ENCODE results near the gene C10orf71.

C10orf71 gene, protein sequence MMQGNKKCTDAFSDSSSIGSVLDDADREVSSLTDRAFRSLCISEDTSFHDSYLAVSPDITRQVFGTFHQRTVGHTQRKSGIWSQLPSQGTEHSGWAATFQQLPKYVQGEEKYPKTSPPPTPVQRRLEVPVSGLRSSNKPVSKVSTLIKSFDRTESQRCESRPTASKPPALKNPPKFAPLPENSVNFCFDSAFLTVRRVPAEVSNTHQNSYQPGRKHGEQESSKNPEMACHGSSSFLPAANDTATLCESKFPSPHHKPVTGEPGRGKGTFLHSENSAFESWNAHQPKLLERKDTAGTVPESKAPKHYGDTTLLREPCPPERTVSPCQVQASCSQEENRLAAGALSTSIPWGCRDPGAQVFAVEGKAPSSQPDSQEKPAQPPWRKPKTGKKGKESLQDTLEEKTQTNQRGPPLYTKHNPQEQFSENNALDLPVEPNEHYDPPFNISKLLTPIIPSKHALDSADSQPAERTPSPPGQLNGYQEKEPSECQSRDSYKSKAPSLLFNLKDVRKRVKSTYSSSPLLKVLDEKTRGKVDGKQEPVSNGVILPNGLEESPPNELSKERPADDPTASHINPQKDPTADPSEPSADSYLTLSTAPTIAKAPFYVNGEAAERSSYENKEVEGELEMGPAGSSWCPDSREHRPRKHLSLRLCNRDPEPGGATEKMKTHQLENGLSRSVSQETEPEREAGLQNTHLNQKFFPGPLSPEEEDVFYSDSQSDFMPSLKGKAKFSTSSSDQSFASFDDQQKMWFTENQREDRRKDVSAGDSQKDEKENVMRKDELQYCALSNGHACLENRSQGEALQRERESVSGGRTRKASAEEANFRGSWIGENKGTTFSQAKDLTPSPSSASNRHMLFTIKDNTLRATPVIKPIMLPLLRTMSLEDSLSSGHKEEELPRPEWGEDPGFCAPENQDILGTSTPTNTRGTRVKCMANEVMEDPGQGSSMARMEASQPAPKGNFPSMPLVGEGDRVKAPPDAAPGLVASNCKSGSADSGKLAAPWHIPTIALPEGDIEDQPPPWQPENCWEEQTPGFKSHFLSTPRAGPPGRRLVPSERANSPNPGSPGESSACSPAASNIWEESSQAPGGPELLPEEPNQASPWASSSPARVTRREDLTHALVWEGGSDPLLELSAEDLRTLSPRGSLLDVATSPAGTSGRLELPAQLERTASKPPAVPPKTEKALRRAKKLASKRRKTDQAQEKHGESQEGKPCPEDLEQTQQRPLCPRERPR (N-terminal part only)

GRCh38 chr10:49298983-49299815, at the start of gene C10orf71:
Gene C10orf71 (plus strand): TSS chr10:49299170. CDS start chr10:49322546, 23,376 bp downstream.
- DNase-seq: peak; percentile 12

DNA sequence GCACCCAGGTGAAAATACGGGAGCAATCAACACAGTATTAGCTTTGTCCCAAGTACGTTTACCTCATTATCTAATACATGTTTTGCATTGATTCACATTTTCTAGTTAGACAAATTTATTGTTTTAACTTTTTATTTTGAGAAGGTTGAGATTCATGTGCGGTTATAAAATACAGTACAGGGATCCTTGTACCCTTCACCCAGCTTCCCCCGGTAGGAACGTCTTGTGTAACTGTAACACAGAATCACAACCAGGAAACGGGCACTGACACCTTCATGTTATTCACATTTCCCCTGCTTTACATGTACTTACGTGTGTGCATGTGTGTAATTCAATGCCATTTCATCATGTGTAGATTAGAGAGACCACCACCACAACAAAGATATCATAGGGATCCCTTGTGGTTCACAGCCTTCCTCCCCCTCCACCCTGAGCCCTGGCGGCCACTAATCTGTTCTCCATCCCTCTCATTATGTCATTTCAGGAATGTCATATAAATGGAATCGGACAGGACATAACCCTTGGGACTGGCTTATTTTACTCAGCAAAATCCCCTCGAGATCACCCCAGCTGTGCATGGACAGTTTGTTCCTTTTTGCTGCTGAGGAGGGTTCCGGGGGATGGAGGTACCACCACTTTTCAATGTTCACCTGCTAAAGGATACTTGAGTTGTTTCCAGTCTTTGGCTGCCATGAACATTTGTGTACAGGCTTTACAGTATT, 46.5 kb upstream of the C10orf71 start:
- DNase-seq: no peak

- no peak for DNase-seq
Observed at GRCh38 chr10:49253340-49253906, 45.5 kb upstream of the C10orf71 start.

- DNase-seq: no peak
Observed at GRCh38 chr10:49254150-49254549, 44.8 kb upstream of the C10orf71 start.

- DNase-seq: no peak
Observed at GRCh38 chr10:49254556-49255318, 44.2 kb upstream of the C10orf71 start.

DNA sequence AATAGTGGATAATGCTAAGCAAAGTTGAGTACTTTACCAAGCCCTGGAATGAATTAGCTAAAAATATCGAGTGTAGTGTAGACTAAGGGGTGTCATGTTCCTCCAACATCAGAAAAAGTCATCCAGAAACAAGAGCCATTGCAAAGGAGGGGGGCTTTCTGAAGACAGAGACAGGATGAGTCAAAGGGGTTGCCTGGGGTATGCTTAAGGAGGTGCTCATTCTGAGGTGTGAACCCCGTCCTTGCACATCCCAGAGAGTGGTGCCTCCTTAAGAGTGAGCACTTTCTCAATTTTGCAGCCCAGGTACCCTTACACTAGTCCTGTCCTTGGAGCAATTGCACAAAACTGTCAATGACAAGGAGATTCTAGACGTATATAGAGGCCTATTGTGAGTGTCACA, 43.1 kb upstream of the C10orf71 start:
- DNase-seq: no peak

- DNase-seq: no peak
Observed at GRCh38 chr10:49257154-49257553, 41.8 kb upstream of the C10orf71 start.

- no peak for DNase-seq
Observed at GRCh38 chr10:49257626-49258349, 41.2 kb upstream of the C10orf71 start.

DNA sequence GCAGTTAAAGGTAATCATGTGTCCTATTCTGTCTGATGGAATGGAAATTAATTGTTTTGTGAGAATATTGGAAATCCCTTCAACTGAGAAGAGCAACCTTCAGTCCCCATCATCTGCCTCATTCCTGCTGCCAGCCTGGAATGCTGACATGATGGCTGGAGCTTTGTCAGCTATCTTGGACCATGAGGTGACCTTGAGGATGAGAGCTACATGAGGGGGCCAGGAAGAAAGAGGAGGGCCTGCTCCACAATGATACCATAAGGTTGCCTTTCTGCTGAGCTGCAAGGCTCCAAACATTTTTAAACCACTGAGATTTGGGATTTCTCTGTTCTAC, 40.7 kb upstream of the C10orf71 start:
- no peak for DNase-seq

- no peak for DNase-seq
Observed at GRCh38 chr10:49260644-49261296, 38.2 kb upstream of the C10orf71 start.

DNA sequence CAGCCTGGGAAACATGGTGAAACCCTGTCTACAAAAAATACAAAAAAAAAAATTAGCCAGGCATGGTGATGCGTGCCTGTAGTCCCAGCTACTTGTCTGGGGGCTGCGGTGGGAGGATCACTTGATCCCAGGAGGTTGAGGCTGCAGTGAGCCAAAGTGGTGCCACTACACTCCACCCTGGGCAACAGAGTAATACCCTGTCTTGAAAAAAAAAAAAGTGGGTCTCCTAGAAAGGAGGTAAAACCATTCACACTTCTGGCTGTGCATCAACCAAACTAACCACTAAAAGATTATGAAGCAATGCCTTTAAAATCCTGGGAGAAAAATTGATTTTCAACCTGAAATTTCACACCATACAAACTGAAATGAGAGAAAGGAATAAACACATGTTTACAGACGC, 35.4 kb upstream of the C10orf71 start:
- no peak for DNase-seq

DNA sequence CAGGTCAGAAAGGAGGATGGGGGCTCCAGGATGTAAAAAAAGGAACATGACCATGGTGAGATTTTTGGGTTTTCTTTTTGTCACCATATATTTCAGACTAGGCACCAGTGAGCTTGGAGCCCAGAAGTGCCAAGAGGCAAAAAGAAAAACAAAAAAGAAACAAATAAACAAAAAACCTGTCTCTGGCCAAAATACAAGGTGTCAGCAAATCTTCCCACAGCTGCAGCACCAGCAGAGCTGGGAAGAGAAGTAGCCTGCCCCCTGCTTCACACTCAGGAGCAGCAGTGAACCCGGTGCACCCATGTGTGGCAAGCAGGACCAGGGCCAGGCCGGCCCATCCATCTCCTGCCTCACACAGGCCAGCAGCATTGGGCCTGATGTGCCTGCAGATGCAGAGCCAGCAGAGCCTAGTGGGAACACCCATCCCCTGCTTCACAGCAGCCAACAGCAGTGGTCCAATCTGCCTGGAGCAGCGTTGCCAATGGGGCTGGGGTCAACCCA, 34.7 kb upstream of the C10orf71 start:
- DNase-seq: no peak

GRCh38 chr10:49265885-49266284, 33.1 kb upstream of the C10orf71 start:
- DNase-seq: no peak

GRCh38 chr10:49268185-49268584, 30.8 kb upstream of the C10orf71 start:
- no peak for DNase-seq

DNA sequence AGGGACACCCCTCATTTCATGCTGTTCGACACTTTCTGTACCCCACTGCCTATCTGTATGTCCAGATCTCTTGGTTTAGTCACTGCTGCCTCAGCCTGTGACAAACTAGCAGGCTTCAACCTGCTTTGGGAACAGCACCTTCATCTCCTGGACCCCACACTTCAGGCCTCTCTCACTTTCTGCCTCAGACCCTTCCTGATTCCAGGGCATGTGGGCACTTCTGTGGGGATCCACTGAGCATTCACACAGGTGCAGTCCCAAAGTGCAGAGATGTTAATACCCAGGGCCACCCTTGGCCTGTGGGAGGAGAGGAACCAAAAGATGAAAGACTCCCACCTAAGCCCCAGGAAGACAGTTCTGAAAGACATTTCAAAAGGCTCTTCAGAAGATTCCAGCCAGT, 29.4 kb upstream of the C10orf71 start:
- DNase-seq: no peak

GRCh38 chr10:49270565-49270964, 28.4 kb upstream of the C10orf71 start:
- DNase-seq: no peak

- no peak for DNase-seq
Observed at GRCh38 chr10:49271346-49271745, 27.6 kb upstream of the C10orf71 start.

DNA sequence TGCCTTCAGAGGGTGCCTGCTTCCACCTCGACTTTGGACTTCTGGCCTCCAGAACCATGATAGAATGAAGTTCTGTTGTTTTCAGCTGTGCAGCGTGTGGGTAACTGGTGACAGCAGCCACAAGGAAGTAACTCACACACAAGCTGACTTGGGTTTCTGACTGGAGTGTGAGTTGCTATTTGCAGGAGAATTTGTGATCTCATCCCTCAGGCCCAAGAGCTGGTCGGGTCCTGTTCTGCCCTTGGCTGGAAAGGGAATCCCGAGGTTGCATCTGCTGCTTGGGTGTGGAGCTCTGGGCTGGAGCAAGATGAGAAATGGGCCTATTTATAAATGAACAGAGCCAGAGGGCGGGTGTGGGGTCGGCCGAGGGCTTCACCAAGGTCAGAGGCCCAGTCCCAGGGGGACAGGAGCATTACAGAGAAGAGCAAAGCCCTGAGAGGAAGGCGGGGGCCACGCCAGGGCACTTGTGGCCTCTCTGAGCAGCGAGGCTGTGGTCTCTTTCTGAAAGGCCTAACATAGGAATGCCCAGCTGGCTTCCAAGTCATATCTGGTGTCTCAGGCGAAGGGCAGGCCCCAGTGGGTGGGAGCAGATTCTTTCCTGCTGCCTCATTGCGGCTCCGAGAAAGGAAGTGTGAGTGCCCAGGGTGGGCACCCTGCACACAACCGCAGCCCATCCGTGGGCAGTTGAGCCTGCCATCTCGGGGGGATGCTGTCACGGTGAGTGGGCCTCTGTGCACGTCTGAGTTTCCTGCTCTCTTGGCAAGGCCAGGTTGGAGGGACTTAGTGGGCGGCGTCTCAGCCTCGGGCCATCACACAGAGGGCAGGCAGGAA, 26.5 kb upstream of the C10orf71 start:
- DNase-seq: no peak
